WTC11 (cell line): ENCODE data around the gene ATR. TPM values are rescaled to one million over a fixed set of nuclear protein-coding genes. Genes with fewer than 3 reads are reported as not detected.

Source experiments
- ARID4B ChIP-seq: sonication (generic); formaldehyde crosslinking; IDR thresholded peaks from 2 replicates; pipeline ENCODE4 v1.8.0; 2023; ENCODE audit warnings: missing genetic modification reagents, mild to moderate bottlenecking, borderline replicate concordance
- ATF1 ChIP-seq: sonication (generic); formaldehyde crosslinking; IDR thresholded peaks from 2 replicates; pipeline ENCODE4 v1.8.1; 2023; ENCODE audit warnings: mild to moderate bottlenecking, moderate library complexity, missing genetic modification reagents
- ATF3 ChIP-seq: sonication (generic); formaldehyde crosslinking; conservative IDR thresholded peaks from 2 replicates; pipeline ENCODE4 v1.8.1; 2022; ENCODE audit warnings: mild to moderate bottlenecking, missing genetic modification reagents
- ATF6 ChIP-seq: sonication (generic); formaldehyde crosslinking; IDR thresholded peaks from 2 replicates; pipeline ENCODE4 v1.8.1; 2023; ENCODE audit warnings: mild to moderate bottlenecking, missing genetic modification reagents
- CDX4 ChIP-seq: fragments of 250-450 bp; sonication (Bioruptor Pico); IDR thresholded peaks from 2 replicates; pipeline ENCODE4 v1.9.0; 2021; ENCODE audit warnings: moderate library complexity, mild to moderate bottlenecking, inconsistent platforms, borderline replicate concordance
- EMX1 ChIP-seq: fragments of 250-450 bp; sonication (Bioruptor Pico); IDR thresholded peaks from 2 replicates; pipeline ENCODE4 v1.8.0; 2021; ENCODE audit warnings: mild to moderate bottlenecking
- FOXP4 ChIP-seq: sonication (generic); formaldehyde crosslinking; IDR thresholded peaks from 2 replicates; pipeline ENCODE4 v1.8.0; 2022; ENCODE audit warnings: mild to moderate bottlenecking, missing genetic modification reagents
- HMGA2 ChIP-seq: fragments of 250-450 bp; sonication (Bioruptor Pico); IDR thresholded peaks from 2 replicates; pipeline ENCODE4 v1.4.0; 2021; ENCODE audit warnings: mild to moderate bottlenecking, moderate library complexity
- IRF1 ChIP-seq: sonication (generic); formaldehyde crosslinking; IDR thresholded peaks from 2 replicates; pipeline ENCODE4 v1.8.0; 2023; ENCODE audit warnings: missing genetic modification reagents
- JAZF1 ChIP-seq: fragments of 250-450 bp; sonication (Bioruptor Pico); IDR thresholded peaks from 2 replicates; pipeline ENCODE4 v1.9.0; 2021; ENCODE audit warnings: moderate library complexity, mild to moderate bottlenecking, inconsistent platforms
- JUN ChIP-seq: sonication (generic); formaldehyde crosslinking; IDR thresholded peaks from 2 replicates; pipeline ENCODE4 v1.8.0; 2023; ENCODE audit warnings: mild to moderate bottlenecking, missing genetic modification reagents
- MAX ChIP-seq: sonication (generic); formaldehyde crosslinking; IDR thresholded peaks from 2 replicates; pipeline ENCODE4 v1.8.0; 2022; ENCODE audit warnings: mild to moderate bottlenecking, missing genetic modification reagents
- MYBL2 ChIP-seq: sonication (generic); formaldehyde crosslinking; IDR thresholded peaks from 2 replicates; pipeline ENCODE4 v1.8.1; 2023; ENCODE audit warnings: mild to moderate bottlenecking, moderate library complexity, missing genetic modification reagents
- NFATC4 ChIP-seq: fragments of 250-450 bp; sonication (Bioruptor Pico); IDR thresholded peaks from 2 replicates; pipeline ENCODE4 v1.9.0; 2021; ENCODE audit warnings: mild to moderate bottlenecking
- NR3C1 ChIP-seq: sonication (generic); formaldehyde crosslinking; conservative IDR thresholded peaks from 2 replicates; pipeline ENCODE4 v1.8.1; 2023; ENCODE audit warnings: low read depth, mild to moderate bottlenecking, missing genetic modification reagents
- OVOL2 ChIP-seq: fragments of 250-450 bp; sonication (Bioruptor Pico); IDR thresholded peaks from 2 replicates; pipeline ENCODE4 v1.9.0; 2021; ENCODE audit warnings: mild to moderate bottlenecking, borderline replicate concordance
- RELA ChIP-seq: sonication (generic); formaldehyde crosslinking; IDR thresholded peaks from 2 replicates; pipeline ENCODE4 v1.8.1; 2022; ENCODE audit warnings: missing genetic modification reagents, mild to moderate bottlenecking, borderline replicate concordance
- ZNF281 ChIP-seq: sonication (generic); formaldehyde crosslinking; IDR thresholded peaks from 2 replicates; pipeline ENCODE4 v1.8.0; 2023; ENCODE audit warnings: mild to moderate bottlenecking, missing genetic modification reagents
- ZNF423 ChIP-seq: fragments of 250-450 bp; sonication (Bioruptor Pico); IDR thresholded peaks from 2 replicates; pipeline ENCODE4 v2.1.2; 2022; ENCODE audit warnings: mild to moderate bottlenecking, moderate library complexity
- ZNF671 ChIP-seq: fragments of 250-450 bp; sonication (Bioruptor Pico); IDR thresholded peaks from 2 replicates; pipeline ENCODE4 v1.8.0; 2021; ENCODE audit warnings: mild to moderate bottlenecking
- ZSCAN18 ChIP-seq: fragments of 250-450 bp; sonication (Bioruptor Pico); IDR thresholded peaks from 2 replicates; pipeline ENCODE4 v2.1.2; 2022; ENCODE audit warnings: mild to moderate bottlenecking, moderate library complexity
- total RNA-seq: library from RNA; stranded (reverse); gene quantifications from 3 replicates; pipeline ENCODE4 v1.2.3, GENCODE V29; 2021

Gene ATR
- total RNA-seq, 1 experiment from 2014 or later: 26.7 TPM

- TF ChIP-seq IRF1 (CRISPR knock-in tag): peak; percentile 92; the same call in 1 of the 2 replicates
- TF ChIP-seq HMGA2 (CRISPR knock-in tag): no peak
- TF ChIP-seq MAX (CRISPR knock-in tag): peak; percentile 98
- no peak for TF ChIP-seq ZNF671 (CRISPR knock-in tag)
- TF ChIP-seq JUN (CRISPR knock-in tag): no peak; the same call in 1 of the 2 replicates
- peak; percentile 94 for TF ChIP-seq ZNF423 (CRISPR knock-in tag)
- TF ChIP-seq ATF3: no peak
- TF ChIP-seq JAZF1 (CRISPR knock-in tag): no peak
- no peak for TF ChIP-seq ZSCAN18 (CRISPR knock-in tag)
- TF ChIP-seq NFATC4 (CRISPR knock-in tag): no peak
- TF ChIP-seq FOXP4 (CRISPR knock-in tag): peak; percentile 95
- no peak for TF ChIP-seq OVOL2 (CRISPR knock-in tag)
- 0 out of 2 replicates have a peak, but pooled peaks have one; percentile 52 for TF ChIP-seq ATF1
- TF ChIP-seq NR3C1 (CRISPR knock-in tag): 0 out of 2 replicates have a peak, but pooled peaks have one; percentile 76
- TF ChIP-seq ARID4B (CRISPR knock-in tag): peak; percentile 96
- TF ChIP-seq CDX4: no peak
- peak; percentile 41; the same call in 1 of the 2 replicates for TF ChIP-seq ZNF281 (CRISPR knock-in tag)
- no peak for TF ChIP-seq EMX1 (CRISPR knock-in tag)
- no peak for TF ChIP-seq ATF6 (CRISPR knock-in tag)
- no peak; the same call in 1 of the 2 replicates for TF ChIP-seq RELA
- peak; percentile 97 for TF ChIP-seq MYBL2
Measured at GRCh38 chr3:142578329-142579223, at the start of gene ATR (continued).
